HG03108 (cell line): ENCODE data around the gene PSTPIP1.

Source experiments
- ATAC-seq: cut with Tn5 transposase; IDR thresholded peaks from one replicate; pipeline ENCODE4 v1.9.1; 2021; ENCODE audit warnings: moderate library complexity; ENCODE audit not compliant: unreplicated experiment

Gene PSTPIP1

GRCh38 chr15:77066971-77067690 is 72.2 kb downstream of the PSTPIP1 start:
- ATAC-seq = no peak

- ATAC-seq = no peak
Observed at GRCh38 chr15:77067691-77068367, 72.9 kb downstream of the PSTPIP1 start.

GRCh38 chr15:77068633-77069032 is 73.7 kb downstream of the PSTPIP1 start:
- no peak for ATAC-seq

GRCh38 chr15:77069521-77070121 is 74.7 kb downstream of the PSTPIP1 start:
- no peak for ATAC-seq

- no peak for ATAC-seq
Observed at GRCh38 chr15:77070180-77070494, 75.2 kb downstream of the PSTPIP1 start.

GRCh38 chr15:77070495-77071304 is 75.8 kb downstream of the PSTPIP1 start, which contains the start of gene TSPAN3:
Gene TSPAN3, minus strand, starts transcription at chr15:77071109. Its CDS starts 155 bp downstream, at chr15:77070954.
- peak; percentile 96 for ATAC-seq

- no peak for ATAC-seq
Observed at GRCh38 chr15:77071305-77072223, 76.6 kb downstream of the PSTPIP1 start.

GRCh38 chr15:77074350-77074749 is 79.4 kb downstream of the PSTPIP1 start:
- ATAC-seq = no peak

- ATAC-seq = no peak
Observed at GRCh38 chr15:77075528-77075927, 80.6 kb downstream of the PSTPIP1 start.

- no peak for ATAC-seq
Observed at GRCh38 chr15:77076323-77076915, 81.5 kb downstream of the PSTPIP1 start.

- ATAC-seq = no peak
Observed at GRCh38 chr15:77081971-77082370, 87.0 kb downstream of the PSTPIP1 start.

- peak; percentile 79 for ATAC-seq
Observed at GRCh38 chr15:77083381-77084160, 88.6 kb downstream of the PSTPIP1 start.

GRCh38 chr15:77084436-77084835 is 89.5 kb downstream of the PSTPIP1 start:
- ATAC-seq = no peak

GRCh38 chr15:77085297-77085696 is 90.4 kb downstream of the PSTPIP1 start:
- ATAC-seq = no peak
